ENCODE measurements around the gene SHB.

Gene SHB

DNA sequence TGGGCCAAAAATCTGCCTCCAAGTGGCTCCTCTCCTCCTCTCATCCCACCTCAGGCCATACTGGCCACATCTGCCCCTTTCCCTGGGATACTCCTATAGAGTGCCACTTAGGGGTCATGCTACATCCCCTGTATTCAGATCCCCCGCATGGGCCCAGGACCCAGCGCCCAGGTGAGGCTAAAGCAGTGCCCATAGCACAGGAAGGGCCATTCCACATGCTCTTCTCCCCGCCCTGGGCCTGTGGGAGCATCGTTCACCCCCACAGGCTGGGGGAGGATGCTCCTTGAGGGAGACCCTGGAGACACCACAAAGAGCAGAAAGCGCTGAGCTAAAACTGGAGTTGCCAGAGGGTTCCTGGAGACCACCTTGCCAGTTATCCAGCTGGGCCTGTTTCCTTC lies 112.6 kb downstream of the SHB start:
- Histone ChIP-seq H3K4me3 (ENCODE audit: low read length) (no peak overlapping the region), H3K4me2 (ENCODE audit: low read depth, low read length) (no peak overlapping the region), H3K79me2 (ENCODE audit: low read length) (no peaks in the 10 kb centered on the region), H3K9me2 (replicated peaks; ENCODE audit: insufficient read depth, low read length) (no peaks in the 10 kb centered on the region), H4K20me1 (ENCODE audit: insufficient read depth, low read length) (no peaks in the 10 kb centered on the region), H3K36me3 (replicated peaks; ENCODE audit: insufficient read depth, low read length) (no peaks in the 10 kb centered on the region), H3F3A (ENCODE audit: insufficient read depth, low read length) (no peaks in the 10 kb centered on the region), H3K27me3 (replicated peaks; ENCODE audit: insufficient read depth, low read length) (no peaks in the 10 kb centered on the region), H2AFZ (ENCODE audit: low read length) (no peak overlapping the region), H3K4me1 (ENCODE audit: low read length) (no peaks in the 10 kb centered on the region; the same call in 1 of the 2 replicates), H3K9ac (ENCODE audit: low read length) (no peak overlapping the region), H3K9me3 (replicated peaks; ENCODE audit: insufficient read depth, low read length) (no peaks in the 10 kb centered on the region), H3K27ac (ENCODE audit: low read length) (no peak overlapping the region)
- DNase-seq = no peak
- TF ChIP-seq EZH2phosphoT487 (IDR thresholded peaks at IDR 0.05; ENCODE audit: low read length) (no peak), EZH2 (optimal IDR thresholded peaks at IDR 0.05; ENCODE audit: low read depth, low read length) (no peak), CTCF (IDR thresholded peaks at IDR 0.05; ENCODE audit: low read length) (no peak)

DNA sequence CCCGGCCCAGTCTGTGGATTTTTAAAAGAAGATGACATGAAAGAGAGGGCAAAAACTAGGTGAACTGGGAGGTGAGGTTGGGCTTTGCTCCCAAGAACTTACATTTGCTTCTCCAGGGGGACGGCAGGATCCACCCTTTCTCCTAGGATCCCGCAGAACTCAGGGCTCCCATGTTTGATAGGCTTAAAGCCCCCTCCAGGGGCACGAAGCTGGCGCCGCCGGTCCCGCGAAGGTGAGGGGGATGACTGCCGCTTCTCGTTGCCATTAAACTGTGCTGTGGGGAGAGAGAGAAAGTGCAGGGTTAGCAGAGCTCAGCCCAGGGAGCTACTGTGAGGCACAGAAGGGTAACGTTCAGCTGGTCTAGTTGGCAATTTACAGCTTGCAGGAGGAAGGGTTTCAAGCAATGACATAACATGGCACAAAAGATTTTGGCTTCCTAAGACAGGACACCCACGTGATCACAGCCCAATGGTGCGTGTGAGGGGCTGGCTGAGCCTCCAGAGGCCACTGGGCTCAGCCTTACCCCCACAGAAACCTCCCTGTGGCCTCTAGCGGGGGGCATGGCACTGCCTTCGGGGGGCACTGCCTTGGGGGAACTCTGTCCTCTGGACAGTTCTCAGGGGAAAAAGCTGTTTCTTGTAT lies 113.1 kb downstream of the SHB start:
- no peak for DNase-seq
- H3K4me1 ChIP-seq (ENCODE audit: low read length) = no peaks in the 10 kb centered on the region; the same call in 1 of the 2 replicates
- no peak overlapping the region for H3K27ac ChIP-seq (ENCODE audit: low read length)

DNA sequence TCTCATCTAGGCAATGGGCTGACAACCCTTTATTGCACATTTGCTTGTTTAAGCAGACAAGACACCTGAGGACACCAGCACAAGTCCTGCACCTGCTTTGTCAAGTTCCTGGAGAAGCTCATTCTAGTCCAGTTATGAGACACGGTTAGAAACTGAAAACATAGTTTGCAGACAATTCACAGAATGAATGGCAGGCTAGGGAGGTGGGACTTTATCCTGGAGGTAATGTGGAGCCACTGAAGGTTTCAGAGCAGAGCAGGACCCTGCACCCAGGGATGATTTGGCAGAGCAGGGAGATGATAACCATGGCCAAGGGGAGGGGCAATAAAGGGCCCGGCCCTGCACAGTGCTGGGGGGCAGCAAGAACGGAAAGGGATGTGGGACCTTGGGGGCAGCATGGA lies 114.4 kb downstream of the SHB start:
- Histone ChIP-seq H3K4me3 (ENCODE audit: low read length) (no peak overlapping the region), H3K9ac (ENCODE audit: low read length) (no peak overlapping the region), H2AFZ (ENCODE audit: low read length) (no peak overlapping the region), H3K4me1 (ENCODE audit: low read length) (no peaks in the 10 kb centered on the region; the same call in 1 of the 2 replicates), H3K79me2 (ENCODE audit: low read length) (no peaks in the 10 kb centered on the region), H3K36me3 (replicated peaks; ENCODE audit: insufficient read depth, low read length) (no peaks in the 10 kb centered on the region), H3K27me3 (replicated peaks; ENCODE audit: insufficient read depth, low read length) (no peaks in the 10 kb centered on the region), H3K4me2 (ENCODE audit: low read depth, low read length) (no peak overlapping the region), H3K27ac (ENCODE audit: low read length) (no peak overlapping the region), H3F3A (ENCODE audit: insufficient read depth, low read length) (no peaks in the 10 kb centered on the region), H4K20me1 (ENCODE audit: insufficient read depth, low read length) (no peaks in the 10 kb centered on the region), H3K9me3 (replicated peaks; ENCODE audit: insufficient read depth, low read length) (no peaks in the 10 kb centered on the region), H3K9me2 (replicated peaks; ENCODE audit: insufficient read depth, low read length) (no peaks in the 10 kb centered on the region)
- TF ChIP-seq EZH2phosphoT487 (IDR thresholded peaks at IDR 0.05; ENCODE audit: low read length) (no peak), CTCF (IDR thresholded peaks at IDR 0.05; ENCODE audit: low read length) (no peak), EZH2 (optimal IDR thresholded peaks at IDR 0.05; ENCODE audit: low read depth, low read length) (no peak)
- no peak for DNase-seq

More for the DNA sequence above, 113.1 kb downstream of the SHB start:
- Histone ChIP-seq H3K9ac (ENCODE audit: low read length) (no peak overlapping the region), H3F3A (ENCODE audit: insufficient read depth, low read length) (no peaks in the 10 kb centered on the region), H4K20me1 (ENCODE audit: insufficient read depth, low read length) (no peaks in the 10 kb centered on the region), H2AFZ (ENCODE audit: low read length) (no peak overlapping the region), H3K4me2 (ENCODE audit: low read depth, low read length) (no peak overlapping the region), H3K9me3 (replicated peaks; ENCODE audit: insufficient read depth, low read length) (no peaks in the 10 kb centered on the region), H3K27me3 (replicated peaks; ENCODE audit: insufficient read depth, low read length) (no peaks in the 10 kb centered on the region), H3K9me2 (replicated peaks; ENCODE audit: insufficient read depth, low read length) (no peaks in the 10 kb centered on the region), H3K4me3 (ENCODE audit: low read length) (no peak overlapping the region), H3K79me2 (ENCODE audit: low read length) (no peaks in the 10 kb centered on the region), H3K36me3 (replicated peaks; ENCODE audit: insufficient read depth, low read length) (no peaks in the 10 kb centered on the region)
- TF ChIP-seq EZH2 (optimal IDR thresholded peaks at IDR 0.05; ENCODE audit: low read depth, low read length) (no peak), EZH2phosphoT487 (IDR thresholded peaks at IDR 0.05; ENCODE audit: low read length) (no peak), CTCF (IDR thresholded peaks at IDR 0.05; ENCODE audit: low read length) (no peak)
